Transverse colon (tissue), 4 donors: ENCODE data around the gene RGS19. TPM values are rescaled to one million over a fixed set of nuclear protein-coding genes. Genes with fewer than 3 reads are reported as not detected.
"Not testable (repeated sequence)": the region's sequence is repeated elsewhere in the genome, so short reads cannot be mapped to it uniquely, and the experiment has no call there.

Experiments
- DNase-seq: peaks from one replicate; pipeline ENCODE4 v3.0.0-alpha.2; 2019
- H3K27ac ChIP-seq, 4 donors: fragments of 200-600 bp; sonication (generic); 2 replicates each; pipeline ENCODE4 v1.5.1; 2016 to 2018; ENCODE audit warnings: inconsistent platforms in 4 of 4
- H3K27me3 ChIP-seq: fragments of 200-600 bp; sonication (generic); 2 replicates; pipeline ENCODE4 v1.5.1; 2017; ENCODE audit warnings: inconsistent platforms
- H3K36me3 ChIP-seq, 4 donors: fragments of 200-600 bp; sonication (generic); 2 replicates each; pipeline ENCODE4 v1.5.1; 2017 to 2019; ENCODE audit warnings: inconsistent platforms in 4 of 4
- H3K4me1 ChIP-seq, 4 donors: fragments of 200-600 bp; sonication (generic); 2 replicates each; pipeline ENCODE4 v1.5.1; 2017 to 2020; ENCODE audit warnings: inconsistent platforms in 4 of 4
- H3K4me3 ChIP-seq, 4 donors: fragments of 200-600 bp; sonication (generic); 1 replicate in 1 of 4; 2 replicates in 3 of 4; pipeline versions ENCODE4 v1.5.1 to v1.6.1; 2017 to 2019; ENCODE audit warnings: inconsistent platforms in 4 of 4
- H3K9me3 ChIP-seq, 2 donors: fragments of 200-600 bp; sonication (generic); 2 replicates each; pipeline ENCODE4 v1.5.1; 2017 to 2019; ENCODE audit warnings: inconsistent platforms in 2 of 2
- EP300 ChIP-seq: sonication (generic); formaldehyde crosslinking; IDR thresholded peaks from one replicate; pipeline ENCODE4 v1.6.1; 2017; ENCODE audit warnings: antibody characterized with exemption, low read depth
- POLR2A ChIP-seq: fragments of 450-650 bp; IDR thresholded peaks from one replicate; pipeline ENCODE4 v1.6.1; 2016; ENCODE audit warnings: antibody characterized with exemption, mild to moderate bottlenecking, moderate library complexity
- POLR2AphosphoS5 ChIP-seq, 3 donors: sonication (generic); formaldehyde crosslinking; IDR thresholded peaks; one replicate each; pipeline ENCODE4 v1.6.1; 2016; ENCODE audit warnings: antibody characterized with exemption in 3 of 3
- WGBS, 2 donors: methylation state at CpG; one replicate each; pipeline ENCODE4 v1.1.5; 2018; ENCODE audit warnings: low coverage in 1 of 2; 5-methylcytosine and 5-hydroxymethylcytosine counted together
- in situ Hi-C, 4 donors: fragments of 200-750 bp; cut with MboI; loops; one replicate each; pipeline versions ENCODE4 v1.15.0 to v1.15.1; 2017; ENCODE audit warnings: low sequenced_read_pairs in 3 of 4, low pct_ligation_motif_present in 1 of 4, low pct_unique_long_range_greater_than_20kb in 1 of 4
- intact Hi-C: fragments of 100-400 bp; cut with DNase I; formaldehyde crosslinking; loops from one replicate; pipeline ENCODE4 v1.15.1; 2023; ENCODE audit warnings: low total_unique reads
- total RNA-seq, 4 donors: library from RNA; depleted of rRNA; stranded (reverse); fragments of >200 nt; gene quantifications; one replicate each; pipeline ENCODE4 v1.1.0, GENCODE V29; 2016
- TF ChIP-seq, protein P1 (sequence below), 5 experiments: fragments of 200-600 bp in 3 of 5; fragments of 450-650 bp in 2 of 5; sonication (generic) in 3 of 5; IDR thresholded peaks; 1 replicate in 2 of 5; 2 replicates in 3 of 5; pipeline ENCODE4 v1.5.1; 2016 to 2017; ENCODE audit warnings: antibody characterized with exemption in 5 of 5, inconsistent platforms in 3 of 5, mild to moderate bottlenecking in 2 of 5, moderate library complexity in 1 of 5

Gene RGS19
- total RNA-seq, 4 donors from 2014 or later: 5.5 to 37.4 (median 10.8) TPM; not detected in 1

DNA sequence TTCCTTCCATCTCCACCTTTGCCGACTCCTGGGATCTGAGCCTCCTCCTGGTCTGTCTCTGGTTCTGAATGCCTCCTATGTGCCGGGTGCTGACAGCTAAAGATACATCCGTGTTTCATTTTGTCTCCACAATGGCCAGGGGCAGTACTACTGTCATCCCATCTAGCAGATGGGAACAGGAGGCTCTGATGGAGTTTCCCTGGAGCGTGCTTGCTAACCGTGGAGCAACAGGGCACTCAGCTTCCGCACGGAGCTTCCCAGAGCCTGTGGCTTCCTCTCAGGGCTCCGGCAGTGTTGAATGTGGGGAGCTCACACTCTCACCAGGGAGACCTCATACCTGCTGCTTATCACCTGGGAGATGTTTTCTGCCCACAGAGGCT lies 40.0 kb upstream of the RGS19 start:
- intact Hi-C loops: no loop called here
- H3K4me1 ChIP-seq: peaks cover 0 to 5% (median 2%) of the 10 kb centered on the region in 4 donors
- DNase-seq: no peak
- H3K36me3 ChIP-seq: no peaks in the 10 kb centered on the region
- no peak for TF ChIP-seq POLR2A
- no peak for TF ChIP-seq POLR2AphosphoS5 (IDR thresholded peaks at IDR 0.05)
- TF ChIP-seq, protein P1, sequence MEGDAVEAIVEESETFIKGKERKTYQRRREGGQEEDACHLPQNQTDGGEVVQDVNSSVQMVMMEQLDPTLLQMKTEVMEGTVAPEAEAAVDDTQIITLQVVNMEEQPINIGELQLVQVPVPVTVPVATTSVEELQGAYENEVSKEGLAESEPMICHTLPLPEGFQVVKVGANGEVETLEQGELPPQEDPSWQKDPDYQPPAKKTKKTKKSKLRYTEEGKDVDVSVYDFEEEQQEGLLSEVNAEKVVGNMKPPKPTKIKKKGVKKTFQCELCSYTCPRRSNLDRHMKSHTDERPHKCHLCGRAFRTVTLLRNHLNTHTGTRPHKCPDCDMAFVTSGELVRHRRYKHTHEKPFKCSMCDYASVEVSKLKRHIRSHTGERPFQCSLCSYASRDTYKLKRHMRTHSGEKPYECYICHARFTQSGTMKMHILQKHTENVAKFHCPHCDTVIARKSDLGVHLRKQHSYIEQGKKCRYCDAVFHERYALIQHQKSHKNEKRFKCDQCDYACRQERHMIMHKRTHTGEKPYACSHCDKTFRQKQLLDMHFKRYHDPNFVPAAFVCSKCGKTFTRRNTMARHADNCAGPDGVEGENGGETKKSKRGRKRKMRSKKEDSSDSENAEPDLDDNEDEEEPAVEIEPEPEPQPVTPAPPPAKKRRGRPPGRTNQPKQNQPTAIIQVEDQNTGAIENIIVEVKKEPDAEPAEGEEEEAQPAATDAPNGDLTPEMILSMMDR (IDR thresholded peaks at IDR 0.05): no peak
- no peak for TF ChIP-seq EP300
- 64% methylated on average over 6 of the region's 8 CpGs; no CpG with 5 or more reads in 1 of the 2 donors for WGBS, 2 donors
- H3K27ac ChIP-seq: no peak overlapping the region
- in situ Hi-C loops: no loop called here
- no peak overlapping the region for H3K4me3 ChIP-seq
- H3K27me3 ChIP-seq: peaks cover 29% of the 10 kb centered on the region
- H3K9me3 ChIP-seq: no peaks in the 10 kb centered on the region

DNA sequence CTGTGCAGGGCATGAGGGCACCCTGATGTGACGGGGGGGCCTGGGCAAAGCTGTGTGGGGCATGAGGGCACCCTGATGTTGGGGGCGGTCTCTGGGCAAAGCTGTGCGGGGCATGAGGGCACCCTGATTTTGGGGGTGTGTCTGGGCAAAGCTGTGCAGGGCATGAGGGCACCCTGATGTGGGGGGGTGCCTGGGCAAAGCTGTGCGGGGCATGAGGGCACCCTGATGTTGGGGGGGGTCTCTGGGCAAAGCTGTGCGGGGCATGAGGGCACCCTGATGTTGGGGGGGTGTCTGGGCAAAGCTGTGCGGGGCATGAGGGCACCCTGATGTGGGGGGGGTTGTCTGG lies 38.1 kb upstream of the RGS19 start:
- H3K27ac ChIP-seq, H3K9me3 ChIP-seq, DNase-seq, intact Hi-C loops, H3K36me3 ChIP-seq, H3K4me3 ChIP-seq, in situ Hi-C loops, H3K4me1 ChIP-seq: not testable (repeated sequence)
- H3K27me3 ChIP-seq: peaks cover 18% of the 10 kb centered on the region
- 80% methylated on average over 1 of the region's 6 CpGs; no CpG with 5 or more reads in 1 of the 2 donors for WGBS, 2 donors

DNA sequence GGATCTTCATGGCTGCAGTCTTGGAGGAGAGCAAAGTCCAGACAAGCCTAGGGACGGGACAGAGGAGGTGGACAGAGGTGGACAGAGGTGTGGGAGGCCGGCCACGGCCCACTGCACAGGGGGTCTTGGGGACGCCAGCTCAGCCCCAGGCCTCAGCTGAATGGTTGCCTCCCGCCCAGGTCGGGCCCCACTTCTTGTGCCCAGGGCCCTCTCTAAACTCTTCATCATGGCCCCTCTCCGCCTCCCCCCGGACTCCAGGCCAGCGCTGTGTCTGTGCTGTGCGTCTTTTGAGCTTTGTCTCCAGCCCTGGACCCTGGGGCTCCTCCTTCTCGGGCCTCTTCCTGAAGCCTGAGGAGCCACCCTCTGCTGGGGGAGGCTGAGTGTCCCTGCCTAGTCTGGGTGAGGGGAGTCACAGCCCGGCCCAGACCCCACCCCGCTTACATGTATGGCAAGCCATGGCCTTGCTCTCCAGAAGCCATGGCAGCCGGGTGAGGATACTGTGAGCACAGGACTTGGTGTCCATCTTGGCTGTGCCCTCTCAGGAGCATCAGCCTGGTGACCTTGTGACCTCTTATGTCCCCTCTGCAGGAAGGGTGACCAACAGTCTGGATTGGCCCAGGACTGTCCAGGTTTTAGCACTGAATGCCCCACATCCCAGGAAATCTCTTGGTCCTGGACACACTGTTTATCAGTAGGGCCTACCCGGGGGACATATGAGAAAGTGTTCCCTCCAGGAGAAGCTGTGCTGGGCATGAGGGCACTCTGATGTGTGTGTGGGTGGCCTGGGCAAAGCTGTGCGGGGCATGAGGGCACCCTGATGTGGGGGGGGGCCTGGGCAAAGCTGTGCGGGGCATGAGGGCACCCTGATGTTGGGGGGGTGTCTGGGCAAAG lies 37.5 kb upstream of the RGS19 start:
- in situ Hi-C loops (no loop called here), intact Hi-C loops (no loop called here)
- Histone ChIP-seq H3K36me3 (no peaks in the 10 kb centered on the region), H3K4me3 (no peak overlapping the region), H3K9me3 (no peaks in the 10 kb centered on the region), H3K27me3 (peaks cover 11% of the 10 kb centered on the region), H3K4me1 (peaks cover 0 to 5% (median 2%) of the 10 kb centered on the region in 4 donors), H3K27ac (no peak overlapping the region)
- 75% methylated on average over 13 of the region's 17 CpGs; no CpG with 5 or more reads in 1 of the 2 donors for WGBS, 2 donors
- TF ChIP-seq POLR2A (no peak), EP300 (no peak), POLR2AphosphoS5 (IDR thresholded peaks at IDR 0.05) (no peak)
- TF ChIP-seq, protein P1 (IDR thresholded peaks at IDR 0.05): no peak
- peak; percentile 6 for DNase-seq

DNA sequence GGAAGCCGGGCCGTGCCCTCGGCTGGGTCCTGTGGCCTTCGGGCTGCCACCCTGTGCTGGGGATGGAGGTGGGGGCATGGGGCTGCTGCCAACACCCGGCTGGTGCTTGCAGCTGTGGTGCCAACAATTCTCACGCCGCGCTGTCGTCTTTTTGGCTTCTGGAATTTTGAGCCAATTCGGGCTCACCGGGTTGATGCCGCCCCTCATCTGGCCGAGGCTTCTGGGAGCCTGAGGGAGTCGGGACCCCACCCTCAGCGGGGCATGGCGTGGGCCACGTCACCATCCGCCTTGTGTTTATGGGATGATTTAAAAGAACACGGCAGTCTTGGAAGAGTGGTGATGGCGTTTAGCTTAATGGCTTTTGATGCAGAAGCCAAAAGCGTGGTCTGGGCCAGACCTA lies 36.7 kb upstream of the RGS19 start:
- in situ Hi-C loops (no loop called here), intact Hi-C loops (no loop called here)
- DNase-seq: no peak
- Histone ChIP-seq H3K9me3 (no peaks in the 10 kb centered on the region), H3K4me3 (no peak overlapping the region), H3K27ac (no peak overlapping the region), H3K27me3 (peaks cover 4% of the 10 kb centered on the region), H3K36me3 (no peaks in the 10 kb centered on the region), H3K4me1 (peaks cover 0 to 5% (median 2%) of the 10 kb centered on the region in 4 donors)
- TF ChIP-seq POLR2AphosphoS5 (IDR thresholded peaks at IDR 0.05): no peak
- TF ChIP-seq, protein P1 (IDR thresholded peaks at IDR 0.05): no peak
- TF ChIP-seq EP300: no peak
- no peak for TF ChIP-seq POLR2A
- WGBS, 2 donors: 67 to 80% methylated on average over 1 to 20 of the region's 21 CpGs
